ENCODE results near the gene CAMTA1. TPM values are rescaled to one million over a fixed set of nuclear protein-coding genes. Genes with fewer than 3 reads are reported as not detected.

Gene CAMTA1
- total RNA-seq, 4 donors from 2014 or later: 45.3 to 68.9 (median 62.0) TPM

- ATAC-seq (ENCODE audit: low FRiP score): no peak
- no peak for TF ChIP-seq CTCF (IDR thresholded peaks at IDR 0.05)
- DNase-seq (ENCODE audit: low spot score): no peak
Measured at GRCh38 chr1:7247158-7247557, 461.9 kb downstream of the CAMTA1 start.

GRCh38 chr1:7247791-7248548 is 462.7 kb downstream of the CAMTA1 start:
- no peak for TF ChIP-seq CTCF (IDR thresholded peaks at IDR 0.05)
- no peak for DNase-seq (ENCODE audit: low spot score)
- no peak for ATAC-seq (ENCODE audit: low FRiP score)

GRCh38 chr1:7248549-7249199 is 463.4 kb downstream of the CAMTA1 start:
- ATAC-seq (ENCODE audit: low FRiP score) (no peak), DNase-seq (ENCODE audit: low spot score) (no peak)
- TF ChIP-seq CTCF (IDR thresholded peaks at IDR 0.05): no peak

- no peak for ATAC-seq (ENCODE audit: low FRiP score)
- no peak for TF ChIP-seq CTCF (IDR thresholded peaks at IDR 0.05)
- DNase-seq (ENCODE audit: low spot score): no peak
Measured at GRCh38 chr1:7249516-7249915, 464.3 kb downstream of the CAMTA1 start.

GRCh38 chr1:7250176-7250575 is 464.9 kb downstream of the CAMTA1 start:
- DNase-seq (ENCODE audit: low spot score): no peak
- ATAC-seq (ENCODE audit: low FRiP score): no peak
- no peak for TF ChIP-seq CTCF (IDR thresholded peaks at IDR 0.05)

GRCh38 chr1:7250597-7251453 is 465.6 kb downstream of the CAMTA1 start:
- no peak for DNase-seq (ENCODE audit: low spot score)
- no peak for TF ChIP-seq CTCF (IDR thresholded peaks at IDR 0.05)
- ATAC-seq (ENCODE audit: low FRiP score): no peak

Measured in omental fat pad (tissue), 4 donors.